Aortic smooth muscle cell (primary cell): ENCODE data around the gene ZNF776. TPM values are rescaled to one million over a fixed set of nuclear protein-coding genes. Genes with fewer than 3 reads are reported as not detected.

ENCODE experiments used
- total RNA-seq: library from RNA; depleted of rRNA; stranded (reverse); fragments of >200 nt; gene quantifications from 2 replicates; pipeline ENCODE4 v1.2.3, GENCODE V29; 2014

Gene ZNF776
- 14.5 and 15.6 TPM in 2 replicates for total RNA-seq

GRCh38 chr19:57746580-57747471 lies at the start of gene ZNF776:
Gene ZNF776, plus strand, starts transcription at chr19:57746815. Its CDS starts 244 bp downstream, at chr19:57747059.

GRCh38 chr19:57708641-57709361 lies 37.8 kb upstream of the ZNF776 start, which contains the start of gene ZNF154:
Gene ZNF154, minus strand, starts transcription at chr19:57709204. Its CDS starts 233 bp downstream, at chr19:57708971.

GRCh38 chr19:57769345-57770131 lies 22.9 kb downstream of the ZNF776 start, which contains the start of gene ZNF586:
Gene ZNF586, plus strand, starts transcription at chr19:57769676. Its CDS starts 167 bp downstream, at chr19:57769843.

Other genes with a start within 250 kb of the ZNF776 start
- 14.1 and 16.5 TPM in 2 replicates for gene ZNF773, start 246.9 kb upstream of the ZNF776 start, total RNA-seq
- 5.8 and 6.2 TPM in 2 replicates for gene ZNF549, start 219.5 kb upstream of the ZNF776 start, total RNA-seq
- 6.9 and 9.1 TPM in 2 replicates for gene ZNF550, start 187.0 kb upstream of the ZNF776 start, total RNA-seq
- gene ZNF416, start 167.9 kb upstream of the ZNF776 start, total RNA-seq: 5.2 and 6.1 TPM in 2 replicates
- 7.6 and 12.0 TPM in 2 replicates for gene ZIK1, start 162.7 kb upstream of the ZNF776 start, total RNA-seq
- gene ZNF530, start 146.9 kb upstream of the ZNF776 start, total RNA-seq: 3.6 and 4.2 TPM in 2 replicates
- gene ZNF134, start 132.6 kb upstream of the ZNF776 start, total RNA-seq: 18.3 and 18.9 TPM in 2 replicates
- gene ZNF211, start 113.6 kb upstream of the ZNF776 start, total RNA-seq: 10.2 and 11.8 TPM in 2 replicates
- not detected in 2 replicates for gene ZSCAN4, start 77.9 kb upstream of the ZNF776 start, total RNA-seq
- 4.8 and 8.2 TPM in 2 replicates for gene ZNF551, start 64.8 kb upstream of the ZNF776 start, total RNA-seq
- 5.4 and 7.1 TPM in 2 replicates for gene ZNF154, start 37.6 kb upstream of the ZNF776 start, total RNA-seq
- gene ZNF671, start 19.2 kb upstream of the ZNF776 start, total RNA-seq: 11.9 and 13.2 TPM in 2 replicates
- 13.9 and 16.2 TPM in 2 replicates for gene ZNF586, start 22.9 kb downstream of the ZNF776 start, total RNA-seq
- gene ZNF552, start 68.1 kb downstream of the ZNF776 start, total RNA-seq: 3.2 and 4.7 TPM in 2 replicates
- gene ZNF587B, start 83.5 kb downstream of the ZNF776 start, total RNA-seq: 20.8 and 22.9 TPM in 2 replicates
- gene ZNF587, start 103.0 kb downstream of the ZNF776 start, total RNA-seq: 19.3 and 20.5 TPM in 2 replicates
- gene ZNF814, start 142.2 kb downstream of the ZNF776 start, total RNA-seq: 6.9 and 7.3 TPM in 2 replicates
- 20.7 and 21.4 TPM in 2 replicates for gene ZNF417, start 169.8 kb downstream of the ZNF776 start, total RNA-seq
- 7.8 and 8.0 TPM in 2 replicates for gene ZNF418, start 188.6 kb downstream of the ZNF776 start, total RNA-seq
- gene ZNF256, start 200.9 kb downstream of the ZNF776 start, total RNA-seq: 6.2 and 6.3 TPM in 2 replicates
- gene C19orf18, start 227.7 kb downstream of the ZNF776 start, total RNA-seq: 0.25 and 0.53 TPM in 2 replicates